ENCODE results near the gene ZG16.

Gene ZG16

DNA sequence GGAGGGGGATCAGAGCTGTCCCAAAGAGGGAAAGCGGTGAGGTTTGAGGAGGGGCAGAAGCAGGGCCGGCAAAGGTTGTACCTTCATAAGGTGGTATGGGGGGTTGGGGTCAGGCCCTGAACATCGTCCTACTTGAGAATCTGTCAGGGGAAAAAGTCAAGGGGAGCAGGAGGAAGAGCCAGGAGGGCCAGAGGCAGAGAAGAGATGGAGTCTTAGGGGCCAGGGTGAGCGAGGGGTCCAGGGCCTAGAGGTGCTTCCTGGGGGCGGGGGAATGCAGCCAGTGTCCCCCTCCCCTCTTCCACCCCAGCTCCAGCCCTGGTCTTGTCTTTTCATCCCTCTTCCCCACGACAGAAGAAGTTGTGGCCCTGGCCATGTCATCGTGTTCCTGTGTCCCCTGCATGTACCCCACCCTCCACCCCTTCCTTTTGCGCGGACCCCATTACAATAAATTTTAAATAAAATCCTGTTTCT, 32.7 kb downstream of the ZG16 start:
- peak; percentile 37 for DNase-seq

DNA sequence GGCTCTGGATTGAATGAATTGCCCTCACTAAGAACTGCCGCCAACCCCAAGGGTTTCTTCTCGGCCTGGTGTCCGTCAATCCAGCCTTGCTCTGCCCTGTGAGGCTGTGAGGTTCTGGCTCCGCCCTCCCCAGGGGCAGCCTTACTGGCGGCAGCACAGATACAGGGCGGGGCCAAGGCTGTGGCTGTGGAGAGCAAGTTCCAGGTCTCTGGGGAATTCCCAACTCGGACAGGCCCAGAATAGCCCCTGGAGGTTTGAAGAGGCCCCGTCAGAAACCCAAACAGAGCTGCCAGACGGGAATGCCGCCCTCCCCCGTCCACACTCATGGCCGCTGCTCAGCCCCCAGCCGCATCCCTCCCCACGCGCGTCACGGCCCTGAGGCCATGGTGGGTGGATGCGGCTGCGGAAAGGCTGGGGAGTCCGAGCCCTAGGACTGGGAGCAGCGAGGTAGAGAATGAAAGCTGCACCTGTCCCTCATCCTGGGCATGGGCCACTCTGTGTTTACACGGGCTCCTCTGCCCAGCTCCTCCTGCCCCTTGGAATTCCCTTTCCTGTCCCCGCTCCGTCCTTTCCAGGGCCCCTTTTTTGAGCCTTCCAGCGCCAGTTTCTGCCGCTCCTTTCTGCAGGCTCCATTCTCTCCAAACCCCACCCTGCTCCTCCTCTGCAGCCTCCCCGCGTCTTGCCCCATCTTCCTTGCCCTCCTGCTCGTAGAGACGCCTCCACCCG, 33.3 kb downstream of the ZG16 start:
- peak; percentile 93 for DNase-seq

DNA sequence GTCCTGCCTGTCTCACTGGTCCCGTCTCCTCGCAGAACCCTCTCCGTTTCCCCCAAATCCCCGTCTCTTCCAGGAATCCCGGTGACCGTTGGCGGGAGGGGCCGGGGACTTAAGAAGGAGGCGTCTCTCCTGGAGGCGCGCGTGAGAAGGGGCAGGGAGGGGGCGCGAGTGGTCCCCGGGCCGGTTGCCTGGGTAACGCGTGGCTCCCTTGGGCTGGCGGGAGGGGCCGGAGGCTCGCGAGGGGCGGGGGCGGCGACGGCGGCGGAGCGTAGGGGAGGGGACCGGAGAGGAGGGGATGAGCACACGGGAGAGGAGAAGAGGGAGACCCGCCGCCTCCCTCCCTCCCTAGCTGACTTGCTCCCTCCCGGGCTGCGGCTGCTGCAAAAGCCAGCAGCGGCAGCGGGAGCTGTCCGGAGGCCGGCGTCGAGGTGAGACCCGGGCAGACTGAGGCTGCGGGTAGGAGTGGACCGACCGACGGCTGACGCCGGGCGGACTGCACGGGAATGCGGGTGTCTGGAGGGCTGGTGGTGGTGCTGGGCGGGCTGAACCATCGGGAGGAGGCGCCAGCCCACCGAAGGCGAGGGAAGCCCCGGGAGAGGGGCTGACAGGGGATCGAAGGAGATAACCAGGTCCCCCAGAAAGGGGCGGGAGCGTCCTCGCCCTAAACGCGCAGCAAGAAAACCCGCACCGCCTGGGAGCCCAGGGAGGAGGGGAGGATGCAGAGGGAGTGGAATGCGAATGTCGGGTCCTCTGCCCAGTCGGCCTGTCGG, 34.0 kb downstream of the ZG16 start, which contains the start of gene PRRT2:
Gene PRRT2 (plus strand): TSS at position 298 of the 770 bp plus-strand sequence. CDS start 862 bp downstream, outside the sequence.
- DNase-seq, result peak; percentile 93

DNA sequence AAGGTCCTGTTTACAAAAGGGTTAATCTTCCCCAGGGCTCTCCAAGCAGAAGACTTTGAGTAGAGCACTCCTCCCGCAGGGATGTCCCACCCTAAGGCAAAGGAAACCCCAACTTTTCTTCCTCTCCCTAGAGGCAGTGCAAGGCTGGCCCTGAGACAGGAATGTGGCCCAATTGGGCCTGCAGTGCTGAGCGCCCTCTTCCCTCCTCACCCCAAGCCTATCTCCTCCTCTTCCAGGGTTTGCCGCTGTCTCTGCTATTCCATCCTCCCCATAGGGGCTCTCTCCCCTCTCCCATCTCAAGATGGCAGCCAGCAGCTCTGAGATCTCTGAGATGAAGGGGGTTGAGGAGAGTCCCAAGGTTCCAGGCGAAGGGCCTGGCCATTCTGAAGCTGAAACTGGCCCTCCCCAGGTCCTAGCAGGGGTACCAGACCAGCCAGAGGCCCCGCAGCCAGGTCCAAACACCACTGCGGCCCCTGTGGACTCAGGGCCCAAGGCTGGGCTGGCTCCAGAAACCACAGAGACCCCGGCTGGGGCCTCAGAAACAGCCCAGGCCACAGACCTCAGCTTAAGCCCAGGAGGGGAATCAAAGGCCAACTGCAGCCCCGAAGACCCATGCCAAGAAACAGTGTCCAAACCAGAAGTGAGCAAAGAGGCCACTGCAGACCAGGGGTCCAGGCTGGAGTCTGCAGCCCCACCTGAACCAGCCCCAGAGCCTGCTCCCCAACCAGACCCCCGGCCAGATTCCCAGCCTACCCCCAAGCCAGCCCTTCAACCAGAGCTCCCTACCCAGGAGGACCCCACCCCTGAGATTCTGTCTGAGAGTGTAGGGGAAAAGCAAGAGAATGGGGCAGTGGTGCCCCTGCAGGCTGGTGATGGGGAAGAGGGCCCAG, 34.9 kb downstream of the ZG16 start:
- no peak for DNase-seq

DNA sequence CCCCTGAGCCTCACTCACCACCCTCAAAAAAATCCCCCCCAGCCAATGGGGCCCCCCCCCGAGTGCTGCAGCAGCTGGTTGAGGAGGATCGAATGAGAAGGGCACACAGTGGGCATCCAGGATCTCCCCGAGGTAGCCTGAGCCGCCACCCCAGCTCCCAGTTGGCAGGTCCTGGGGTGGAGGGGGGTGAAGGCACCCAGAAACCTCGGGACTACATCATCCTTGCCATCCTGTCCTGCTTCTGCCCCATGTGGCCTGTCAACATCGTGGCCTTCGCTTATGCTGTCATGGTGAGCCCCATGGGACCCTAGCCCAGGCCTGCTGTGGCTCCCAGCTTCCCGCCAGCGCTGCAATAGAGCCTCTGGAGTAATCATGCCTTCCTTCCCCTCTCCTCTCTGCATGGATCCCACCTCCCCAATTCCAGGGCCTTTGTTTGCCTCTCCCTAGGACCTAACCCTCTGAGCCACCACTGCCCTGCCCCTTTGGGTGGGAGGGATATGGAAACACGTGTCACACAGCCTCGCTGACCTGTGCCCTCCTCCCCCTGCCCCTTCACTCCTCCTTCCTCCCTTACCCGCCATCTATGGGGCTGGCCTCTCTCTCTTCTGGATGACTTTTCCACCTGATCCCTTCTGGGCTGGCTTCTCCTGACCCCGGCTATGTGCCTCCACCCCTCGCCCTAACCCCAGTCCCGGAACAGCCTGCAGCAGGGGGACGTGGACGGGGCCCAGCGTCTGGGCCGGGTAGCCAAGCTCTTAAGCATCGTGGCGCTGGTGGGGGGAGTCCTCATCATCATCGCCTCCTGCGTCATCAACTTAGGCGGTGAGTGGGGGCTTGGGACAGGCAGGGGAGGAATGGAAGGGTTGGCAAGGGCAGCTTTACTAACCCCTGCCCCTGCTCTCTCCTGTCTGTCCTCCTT, 35.8 kb downstream of the ZG16 start:
- no peak for DNase-seq

DNA sequence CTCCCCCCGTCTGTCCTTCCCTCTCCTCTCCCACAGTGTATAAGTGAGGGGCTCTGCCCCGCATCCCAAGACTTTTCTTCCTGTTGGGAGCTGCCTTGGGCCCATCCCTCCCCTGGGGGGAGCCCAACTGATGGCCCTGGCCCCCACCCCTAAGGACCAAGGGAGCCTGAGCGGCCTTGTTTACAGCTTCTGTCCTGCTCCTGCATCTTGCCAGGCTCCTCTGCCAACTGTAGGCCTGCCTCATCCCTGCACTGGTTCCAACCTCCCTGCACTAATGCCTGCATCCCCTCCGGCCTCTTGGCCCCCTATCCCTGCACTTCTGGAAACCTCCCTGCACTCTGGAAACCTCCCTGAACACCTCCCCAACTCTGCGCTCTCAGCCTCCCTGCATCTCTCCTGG, 36.5 kb downstream of the ZG16 start:
- peak; percentile 43 for DNase-seq

DNA sequence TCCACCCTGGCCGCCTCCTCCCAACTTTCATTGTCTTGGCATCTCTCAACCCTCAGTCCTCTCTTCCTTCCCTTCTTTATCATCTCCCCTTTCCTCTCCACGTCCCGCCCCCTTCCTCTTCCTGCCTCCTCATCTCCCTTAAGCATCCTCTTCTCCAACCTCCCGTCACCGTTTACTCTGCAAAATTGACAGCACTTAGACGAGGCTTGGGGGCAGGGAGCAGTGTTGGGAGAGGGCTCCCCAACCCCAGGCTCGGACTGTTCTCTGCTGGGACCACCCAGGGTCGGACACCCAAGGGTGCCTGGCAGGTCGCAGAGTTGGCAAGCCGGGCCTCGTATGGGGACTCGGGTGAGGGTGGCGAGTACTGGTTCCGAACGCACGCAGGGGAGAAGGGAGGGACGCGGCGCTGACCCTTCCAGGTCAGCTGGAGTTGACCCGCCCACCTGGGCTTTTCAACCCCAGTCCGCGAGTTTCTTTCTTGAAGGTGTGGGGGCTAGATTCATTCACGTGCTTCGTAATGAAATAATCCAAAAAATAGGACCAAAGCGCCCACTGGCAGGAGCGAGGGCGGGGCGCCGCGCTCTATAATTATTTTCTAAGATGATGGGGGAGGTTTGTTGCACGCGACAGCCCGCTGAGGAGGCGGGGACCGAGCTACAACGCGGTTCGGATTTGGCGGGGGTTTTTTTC, 37.1 kb downstream of the ZG16 start:
- peak; percentile 59 for DNase-seq

DNA sequence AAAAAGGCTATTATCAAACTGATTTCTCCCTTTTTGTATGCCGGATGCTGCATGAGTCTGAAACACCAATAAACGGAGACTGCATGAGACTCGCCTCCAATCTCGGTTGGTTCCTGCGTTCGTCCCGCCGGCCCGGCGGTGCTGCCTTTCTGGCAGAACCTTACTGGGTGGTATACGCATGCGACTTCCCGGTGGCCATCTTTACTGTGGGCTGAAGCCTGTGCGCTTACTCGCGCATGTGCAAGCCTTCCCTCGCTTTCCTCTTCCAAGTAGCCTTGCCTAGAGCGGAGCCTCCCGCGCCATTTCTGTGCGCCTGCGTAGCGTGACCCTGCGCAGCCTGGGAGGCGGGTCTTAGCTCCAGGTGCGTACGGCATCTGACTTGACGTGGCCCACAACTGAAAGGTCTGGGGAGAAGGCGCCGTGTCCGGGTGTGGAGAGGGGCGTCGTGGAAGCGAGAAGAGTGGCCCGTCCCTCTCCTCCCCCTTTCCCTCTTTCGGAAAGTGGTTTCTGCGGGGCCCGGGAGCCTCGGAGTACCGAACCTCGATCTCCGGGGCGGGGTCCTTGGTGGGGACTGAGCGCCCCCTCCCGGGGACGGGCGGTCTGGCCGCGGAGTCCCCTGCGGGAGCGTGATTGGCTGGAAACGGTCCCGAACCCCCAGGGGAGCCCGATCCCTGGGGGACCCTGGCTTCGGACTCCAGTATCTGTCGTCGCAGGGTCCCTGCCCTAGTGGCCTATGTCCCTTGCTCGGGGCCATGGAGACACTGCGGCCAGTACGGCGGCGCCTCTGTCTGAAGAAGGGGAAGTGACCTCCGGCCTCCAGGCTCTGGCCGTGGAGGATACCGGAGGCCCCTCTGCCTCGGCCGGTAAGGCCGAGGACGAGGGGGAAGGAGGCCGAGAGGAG, 38.0 kb downstream of the ZG16 start, which contains the start of gene PAGR1:
Gene PAGR1 (plus strand): TSS at position 360 of the 901 bp plus-strand sequence. CDS start 374 bp downstream, at position 734.
- peak; percentile 98 for DNase-seq

DNA sequence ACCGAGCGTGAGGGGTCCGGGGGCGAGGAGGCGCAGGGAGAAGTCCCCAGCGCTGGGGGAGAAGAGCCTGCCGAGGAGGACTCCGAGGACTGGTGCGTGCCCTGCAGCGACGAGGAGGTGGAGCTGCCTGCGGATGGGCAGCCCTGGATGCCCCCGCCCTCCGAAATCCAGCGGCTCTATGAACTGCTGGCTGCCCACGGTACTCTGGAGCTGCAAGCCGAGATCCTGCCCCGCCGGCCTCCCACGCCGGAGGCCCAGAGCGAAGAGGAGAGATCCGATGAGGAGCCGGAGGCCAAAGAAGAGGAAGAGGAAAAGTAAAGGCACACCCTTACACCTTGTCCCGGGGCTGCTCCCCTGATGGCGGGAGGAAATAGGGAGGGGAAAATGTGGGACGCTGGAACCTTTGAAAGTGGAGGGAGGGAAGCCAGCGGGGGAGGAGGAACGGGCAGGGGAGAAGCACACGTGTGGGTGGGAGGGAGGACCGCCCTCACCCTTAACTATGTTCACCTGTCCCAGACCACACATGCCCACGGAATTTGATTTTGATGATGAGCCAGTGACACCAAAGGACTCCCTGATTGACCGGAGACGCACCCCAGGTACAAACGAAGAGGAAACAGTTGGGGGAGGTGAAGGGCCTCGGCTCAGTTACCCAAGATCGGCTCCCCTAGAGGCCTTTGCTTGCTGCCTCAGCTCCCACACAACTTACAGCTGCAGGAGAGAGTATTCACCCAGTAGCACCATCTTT, 38.8 kb downstream of the ZG16 start:
- DNase-seq, result peak; percentile 75

DNA sequence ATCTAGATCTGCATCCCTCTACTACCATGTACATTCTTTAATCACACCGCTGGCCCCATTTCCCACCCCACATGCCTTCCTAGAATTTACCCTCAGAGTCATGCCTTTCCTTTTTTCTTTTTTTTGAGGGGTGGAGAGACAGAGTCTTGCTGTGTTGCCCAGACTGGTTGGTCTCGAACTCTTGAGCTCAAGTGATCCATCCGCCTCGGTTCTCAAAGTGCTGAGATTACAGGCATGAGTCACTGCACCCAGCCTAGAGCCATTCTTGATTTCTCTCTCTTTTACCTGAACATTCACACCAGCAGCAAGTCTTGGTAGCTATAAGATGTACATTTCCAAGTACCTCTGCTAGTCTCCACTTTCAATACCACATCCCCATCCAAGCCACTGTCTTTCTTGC, 40.0 kb downstream of the ZG16 start:
- no peak for DNase-seq

DNA sequence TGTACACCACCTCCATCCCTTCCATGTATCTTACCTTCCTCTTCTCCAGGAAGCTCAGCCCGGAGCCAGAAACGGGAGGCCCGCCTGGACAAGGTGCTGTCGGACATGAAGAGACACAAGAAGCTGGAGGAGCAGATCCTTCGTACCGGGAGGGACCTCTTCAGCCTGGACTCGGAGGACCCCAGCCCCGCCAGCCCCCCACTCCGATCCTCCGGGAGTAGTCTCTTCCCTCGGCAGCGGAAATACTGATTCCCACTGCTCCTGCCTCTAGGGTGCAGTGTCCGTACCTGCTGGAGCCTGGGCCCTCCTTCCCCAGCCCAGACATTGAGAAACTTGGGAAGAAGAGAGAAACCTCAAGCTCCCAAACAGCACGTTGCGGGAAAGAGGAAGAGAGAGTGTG, 41.5 kb downstream of the ZG16 start:
- DNase-seq, result no peak

DNA sequence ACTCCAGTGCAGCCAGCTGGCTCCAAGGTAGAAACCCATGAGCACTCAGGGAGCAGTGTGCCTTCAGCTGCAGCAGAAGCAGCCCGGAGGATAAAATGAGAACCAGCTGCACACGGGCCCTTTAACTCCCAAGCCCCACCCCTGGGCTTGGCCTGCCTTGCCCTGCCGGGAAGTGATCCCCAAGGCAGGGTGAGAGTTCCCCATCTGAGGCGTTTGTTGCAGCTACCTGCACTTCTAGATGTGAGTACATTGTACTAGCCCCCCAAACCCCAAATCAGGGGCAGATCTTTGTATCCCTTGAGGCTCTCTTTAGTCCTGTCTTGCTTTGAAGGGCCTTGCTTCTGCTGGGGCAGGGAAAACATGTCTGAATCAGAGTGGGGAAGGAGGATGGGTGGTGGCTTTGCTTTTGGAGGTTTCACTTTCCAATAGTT, 42.2 kb downstream of the ZG16 start, which contains the start of gene MVP:
Gene MVP (plus strand): TSS at position 192 of the 431 bp plus-strand sequence. CDS start 10,088 bp downstream, outside the sequence.
- DNase-seq, result peak; percentile 74

DNA sequence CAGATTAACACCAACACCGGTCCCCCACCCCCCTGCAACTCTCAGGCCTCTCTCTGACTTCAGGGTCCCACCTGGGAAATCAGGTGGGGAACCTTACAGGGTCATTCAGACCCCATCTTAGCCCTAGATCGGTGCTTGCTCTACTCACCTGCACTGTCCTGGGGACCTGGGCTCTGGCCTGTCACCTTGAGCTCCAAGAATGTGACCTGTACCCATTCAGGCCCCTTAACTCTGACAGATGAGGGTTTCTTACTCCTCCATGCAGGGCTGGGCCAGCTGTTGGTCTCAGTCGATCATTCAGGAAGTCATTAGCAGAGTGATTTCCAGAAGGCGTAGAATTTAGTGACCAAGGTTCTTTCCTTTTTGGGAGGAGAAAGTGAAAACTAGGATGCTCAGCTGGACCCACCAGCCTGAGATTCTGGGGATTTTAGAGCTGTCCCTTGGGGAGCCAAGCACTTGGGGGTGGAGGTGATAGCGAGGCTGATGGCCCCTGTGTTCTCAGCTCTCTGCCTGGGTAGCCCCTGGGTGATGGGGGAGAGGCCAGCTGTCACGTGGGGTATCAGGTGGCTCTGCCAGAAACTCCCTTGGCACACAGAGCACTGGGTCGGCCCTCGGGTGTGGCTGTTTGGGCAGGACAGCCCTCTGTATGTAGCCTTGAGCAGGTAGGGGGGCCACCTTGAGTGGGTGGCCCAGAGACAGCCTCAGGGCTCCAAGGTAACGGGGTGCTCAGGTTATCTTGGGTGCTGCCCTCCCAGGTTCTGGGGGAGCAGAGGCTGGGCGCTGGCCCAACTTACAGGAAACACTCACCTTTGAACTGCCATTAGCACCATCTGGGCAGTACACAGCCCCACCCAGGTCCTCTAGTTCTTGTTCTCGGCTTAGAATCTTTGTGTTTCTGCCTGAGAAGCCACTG, 42.9 kb downstream of the ZG16 start:
- no peak for DNase-seq

DNA sequence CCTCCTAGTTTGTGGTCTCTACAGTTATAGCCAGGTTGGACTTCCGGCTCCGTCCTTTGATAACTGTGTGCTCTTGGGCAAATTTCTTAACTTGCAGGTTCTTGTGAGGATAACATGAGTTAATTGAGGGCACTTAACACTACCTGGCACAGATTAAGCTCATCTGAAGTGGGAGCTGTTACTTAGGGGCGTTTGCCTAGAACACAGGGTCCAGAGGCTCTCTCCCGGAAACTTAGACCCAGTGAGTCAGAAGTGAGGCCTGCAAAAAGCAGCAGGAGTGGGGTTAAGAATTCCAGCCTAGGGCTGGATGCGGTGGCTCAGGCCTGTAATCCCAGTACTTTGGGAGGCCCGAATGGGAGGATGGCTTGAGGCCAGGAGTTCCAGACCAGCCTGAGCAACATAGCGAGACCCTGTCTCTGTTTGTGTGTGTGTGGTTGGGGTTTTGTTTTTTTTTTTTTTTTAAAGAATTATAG, 43.6 kb downstream of the ZG16 start:
- no peak for DNase-seq

DNA sequence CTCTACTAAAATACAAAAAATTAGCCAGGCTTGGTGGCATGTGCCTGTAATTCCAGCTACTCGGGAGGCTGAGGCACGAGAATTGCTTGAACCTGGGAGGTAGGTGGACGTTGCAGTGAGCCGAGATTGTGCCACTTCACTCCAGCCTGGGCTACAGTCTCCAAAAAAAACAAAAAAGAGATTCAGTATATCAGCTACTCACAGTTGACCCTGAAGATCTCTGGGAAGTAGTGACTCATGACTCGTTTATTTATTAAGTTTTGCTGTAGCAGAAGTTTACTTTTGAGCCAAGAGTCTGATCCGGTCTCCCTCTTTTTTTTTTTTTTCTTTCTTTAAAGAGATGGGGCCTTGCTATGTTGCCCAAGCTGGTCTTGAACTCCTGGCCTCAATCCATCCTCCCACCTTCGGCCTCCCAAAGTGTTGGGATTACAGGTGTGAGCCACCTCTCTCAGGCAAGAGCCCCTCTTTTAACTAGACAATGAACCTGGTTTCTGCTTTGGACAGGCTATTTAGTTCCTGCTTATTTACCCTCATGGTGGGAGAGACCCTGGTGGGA, 46.6 kb downstream of the ZG16 start:
- no peak for DNase-seq

DNA sequence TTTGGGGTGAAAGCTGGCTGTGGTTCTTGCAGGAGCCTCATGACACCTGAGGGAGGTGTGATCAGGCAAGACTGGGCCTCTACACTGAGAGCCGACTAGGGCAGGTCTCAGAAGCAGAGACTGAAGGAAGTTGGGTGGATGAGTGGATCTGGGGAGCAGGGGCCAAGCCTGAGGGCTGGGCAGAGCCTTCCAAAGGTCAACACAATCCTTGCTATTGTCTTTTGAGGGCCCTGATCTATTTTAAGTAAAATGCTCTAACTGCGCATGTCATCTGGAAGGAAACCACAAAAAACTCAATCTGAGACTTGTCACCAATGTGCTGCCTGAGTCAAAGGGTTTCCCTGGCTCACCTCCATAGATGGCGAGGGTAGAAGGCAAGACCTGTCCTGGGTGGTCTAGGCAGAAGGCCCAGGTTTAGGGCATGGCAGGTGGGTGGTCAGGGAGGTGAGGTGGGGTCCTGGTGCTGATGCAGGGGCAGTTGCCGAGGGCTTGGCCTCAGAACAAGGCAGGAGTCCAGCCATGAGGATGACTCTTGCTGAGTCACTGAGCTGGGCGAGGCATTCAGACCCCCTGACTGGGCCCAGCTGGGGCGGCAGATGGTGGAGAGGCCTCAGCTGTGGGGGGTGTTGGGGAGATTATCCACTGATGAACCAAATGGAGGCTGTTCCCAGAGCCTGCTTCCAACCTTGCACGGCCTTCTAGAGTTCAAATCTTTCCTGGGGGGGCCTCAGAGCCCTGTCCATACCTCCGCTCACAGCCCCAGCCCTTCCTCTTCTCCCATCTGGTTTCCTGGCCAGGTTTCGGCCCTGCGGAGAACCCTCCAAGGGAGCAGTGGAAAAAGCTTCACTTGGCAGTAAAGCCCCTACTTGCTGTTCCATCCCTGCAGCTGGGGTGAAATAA, 47.3 kb downstream of the ZG16 start:
- DNase-seq, result no peak
